ENCODE results near the gene PGLYRP2. TPM values are rescaled to one million over a fixed set of nuclear protein-coding genes. Genes with fewer than 3 reads are reported as not detected.

PGLYRP2 gene
- total RNA-seq, 1 experiment from 2014 or later = not detected

DNA sequence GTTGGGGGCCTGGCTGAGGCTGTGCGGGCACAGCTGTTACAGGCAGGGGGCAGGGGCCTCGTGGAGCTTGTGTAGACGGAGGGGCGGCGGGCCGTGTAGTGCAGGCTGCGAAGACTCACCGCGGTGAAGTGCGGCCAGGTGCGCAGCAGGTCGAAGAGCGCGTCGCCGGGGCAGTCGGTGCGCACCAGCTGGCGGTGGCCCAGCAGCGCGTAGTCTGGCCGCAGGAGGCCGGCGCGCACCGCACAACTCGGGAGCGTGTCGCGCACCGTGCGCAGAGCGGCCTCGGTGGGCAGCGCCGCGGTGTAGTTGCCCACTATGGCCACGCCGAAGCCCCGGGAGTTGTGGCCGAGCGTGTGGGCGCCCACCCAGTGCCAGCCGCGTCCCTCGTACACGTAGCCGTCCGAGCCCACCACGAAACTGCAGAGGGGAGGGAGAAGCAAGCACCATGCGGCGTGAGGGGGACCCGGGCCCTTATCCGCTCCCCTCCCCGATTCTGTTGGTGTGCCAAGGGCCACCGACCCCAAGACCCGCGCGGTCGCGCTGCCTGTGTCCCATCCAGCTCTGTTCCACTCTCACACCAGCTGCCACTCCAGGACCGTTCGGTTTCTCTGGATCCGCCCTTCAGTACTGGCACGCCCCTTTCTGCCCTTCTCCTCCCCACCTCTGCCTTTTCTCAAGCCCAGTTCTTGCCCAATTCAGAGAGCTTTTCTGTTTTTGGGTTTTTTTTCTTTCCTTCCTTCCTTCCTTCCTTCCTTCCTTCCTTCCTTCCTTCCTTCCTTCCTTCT is 9.6 kb downstream of the PGLYRP2 start:
- Histone ChIP-seq H3K4me1 (ENCODE audit: insufficient read depth, low read length) (peaks cover 14% of the 10 kb centered on the region), H3K4me2 (ENCODE audit: low read length) (no peak overlapping the region), H3K79me2 (ENCODE audit: low read length) (no peaks in the 10 kb centered on the region), H3K27me3 (ENCODE audit: low read length) (no peaks in the 10 kb centered on the region), H3K9me3 (ENCODE audit: low read length) (no peaks in the 10 kb centered on the region), H3K4me3 (ENCODE audit: low read length) (no peak overlapping the region), H3K27ac (ENCODE audit: low read length) (no peak overlapping the region), H4K20me1 (ENCODE audit: low read length) (no peaks in the 10 kb centered on the region; the same call in 1 of the 2 replicates), H3K9ac (ENCODE audit: low read length) (no peak overlapping the region), H2AFZ (ENCODE audit: low read length) (no peak overlapping the region), H3F3A (ENCODE audit: low read length, unreplicated experiment) (no peaks in the 10 kb centered on the region), H3K9me2 (replicated peaks; ENCODE audit: low read length) (no peaks in the 10 kb centered on the region), H3K36me3 (ENCODE audit: low read depth, low read length) (no peaks in the 10 kb centered on the region)
- CTCF ChIA-PET = no interaction called here
- intact Hi-C loops (cut with micrococcal nuclease) = no loop called here
- no TSS peak for BruUV-seq (replicated peaks)
- ATAC-seq (no peak), DNase-seq (no peak)
- TF ChIP-seq EZH2 (IDR thresholded peaks at IDR 0.05; ENCODE audit: low read length, unreplicated experiment) = no peak
- TF ChIP-seq, protein P1, sequence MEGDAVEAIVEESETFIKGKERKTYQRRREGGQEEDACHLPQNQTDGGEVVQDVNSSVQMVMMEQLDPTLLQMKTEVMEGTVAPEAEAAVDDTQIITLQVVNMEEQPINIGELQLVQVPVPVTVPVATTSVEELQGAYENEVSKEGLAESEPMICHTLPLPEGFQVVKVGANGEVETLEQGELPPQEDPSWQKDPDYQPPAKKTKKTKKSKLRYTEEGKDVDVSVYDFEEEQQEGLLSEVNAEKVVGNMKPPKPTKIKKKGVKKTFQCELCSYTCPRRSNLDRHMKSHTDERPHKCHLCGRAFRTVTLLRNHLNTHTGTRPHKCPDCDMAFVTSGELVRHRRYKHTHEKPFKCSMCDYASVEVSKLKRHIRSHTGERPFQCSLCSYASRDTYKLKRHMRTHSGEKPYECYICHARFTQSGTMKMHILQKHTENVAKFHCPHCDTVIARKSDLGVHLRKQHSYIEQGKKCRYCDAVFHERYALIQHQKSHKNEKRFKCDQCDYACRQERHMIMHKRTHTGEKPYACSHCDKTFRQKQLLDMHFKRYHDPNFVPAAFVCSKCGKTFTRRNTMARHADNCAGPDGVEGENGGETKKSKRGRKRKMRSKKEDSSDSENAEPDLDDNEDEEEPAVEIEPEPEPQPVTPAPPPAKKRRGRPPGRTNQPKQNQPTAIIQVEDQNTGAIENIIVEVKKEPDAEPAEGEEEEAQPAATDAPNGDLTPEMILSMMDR (conservative IDR thresholded peaks at IDR 0.05; ENCODE audit: low read depth, low read length) = no peak
- TF ChIP-seq EZH2phosphoT487 (IDR thresholded peaks at IDR 0.05; ENCODE audit: borderline replicate concordance, low read length) = no peak
- POLR2A ChIA-PET (ENCODE audit: unreplicated experiment) = no interaction called here

DNA sequence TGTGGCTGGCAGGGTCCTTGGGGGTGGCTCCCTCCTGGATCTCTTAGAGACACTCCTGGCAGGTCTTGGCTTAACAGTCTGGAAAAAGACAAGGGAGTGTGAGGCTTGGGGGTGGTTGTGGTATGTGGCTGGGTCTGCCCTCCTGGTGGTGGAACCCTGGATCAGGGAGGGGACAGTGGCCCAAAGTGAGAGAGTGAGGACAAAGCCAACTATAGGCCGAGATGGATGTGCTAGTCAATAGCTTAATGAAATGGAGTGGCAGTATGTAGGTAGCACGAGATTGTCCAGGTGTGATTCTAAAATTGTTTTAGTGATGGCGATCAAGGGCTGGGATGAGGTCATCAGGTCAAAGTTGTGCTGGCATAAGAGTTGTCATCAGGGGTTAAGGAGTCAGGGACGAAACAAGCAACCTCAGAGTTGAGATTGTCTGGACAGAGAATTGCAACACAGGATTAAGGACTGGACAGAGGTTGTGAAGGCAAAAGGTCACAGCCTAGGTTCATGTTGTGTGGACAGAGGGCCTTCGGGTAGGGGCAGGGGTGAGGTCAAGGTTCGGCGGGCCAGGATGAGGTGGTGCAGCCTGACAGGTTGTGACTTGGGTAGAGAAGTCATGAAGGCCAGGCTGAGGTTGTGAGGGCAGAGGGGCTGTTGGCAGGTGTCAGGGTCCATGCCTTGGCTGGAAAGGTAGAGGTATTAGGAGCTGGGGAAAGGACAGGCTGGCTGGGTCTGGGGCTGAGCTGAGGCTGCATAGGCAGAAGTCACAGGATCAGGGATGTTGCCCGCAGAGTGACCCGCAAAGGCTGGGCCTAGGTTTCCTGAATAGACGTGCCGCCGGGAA is 10.4 kb downstream of the PGLYRP2 start:
- ATAC-seq (no peak), DNase-seq (no peak)
- Histone ChIP-seq H3K79me2 (ENCODE audit: low read length) (no peaks in the 10 kb centered on the region), H3K4me2 (ENCODE audit: low read length) (no peak overlapping the region), H3K9ac (ENCODE audit: low read length) (no peak overlapping the region), H3K9me3 (ENCODE audit: low read length) (no peaks in the 10 kb centered on the region), H2AFZ (ENCODE audit: low read length) (no peak overlapping the region), H3F3A (ENCODE audit: low read length, unreplicated experiment) (no peaks in the 10 kb centered on the region), H3K4me1 (ENCODE audit: insufficient read depth, low read length) (peaks cover 14% of the 10 kb centered on the region), H4K20me1 (ENCODE audit: low read length) (no peaks in the 10 kb centered on the region; the same call in 1 of the 2 replicates), H3K36me3 (ENCODE audit: low read depth, low read length) (no peaks in the 10 kb centered on the region), H3K27ac (ENCODE audit: low read length) (no peak overlapping the region), H3K27me3 (ENCODE audit: low read length) (no peaks in the 10 kb centered on the region), H3K4me3 (ENCODE audit: low read length) (no peak overlapping the region), H3K9me2 (replicated peaks; ENCODE audit: low read length) (no peaks in the 10 kb centered on the region)
- POLR2A ChIA-PET (ENCODE audit: unreplicated experiment) = no interaction called here
- intact Hi-C loops (cut with micrococcal nuclease) = no loop called here
- CTCF ChIA-PET = no interaction called here
- TF ChIP-seq EZH2phosphoT487 (IDR thresholded peaks at IDR 0.05; ENCODE audit: borderline replicate concordance, low read length) (no peak), EZH2 (IDR thresholded peaks at IDR 0.05; ENCODE audit: low read length, unreplicated experiment) (no peak)
- TF ChIP-seq, protein P1 (conservative IDR thresholded peaks at IDR 0.05; ENCODE audit: low read depth, low read length) = no peak
- BruUV-seq (replicated peaks) = no TSS peak

Measured in PC-3 (cell line).